ENCODE measurements around the gene ARFGAP3.
A peak's percentile ranks its signal among the peaks of the same experiment; 100 is the strongest.

The ARFGAP3 gene

GRCh38 chr22:42844756-42845155 is 12.3 kb downstream of the ARFGAP3 start:
- no peak for TF ChIP-seq CTCF (IDR thresholded peaks at IDR 0.05; ENCODE audit: low read depth, low read length)
- in situ Hi-C loops (cut with HindIII; ENCODE audit: low sequenced_read_pairs) = no loop called here
- H3K4me3 ChIP-seq (ENCODE audit: low read depth, low read length) = no peak overlapping the region
- no peak for DNase-seq (ENCODE audit: low read depth, low spot score)

- no peak overlapping the region for H3K4me3 ChIP-seq (ENCODE audit: low read depth, low read length)
- in situ Hi-C loops (cut with HindIII; ENCODE audit: low sequenced_read_pairs) = no loop called here
- DNase-seq (ENCODE audit: low read depth, low spot score) = no peak
- TF ChIP-seq CTCF (IDR thresholded peaks at IDR 0.05; ENCODE audit: low read depth, low read length) = no peak
Observed at GRCh38 chr22:42842658-42843370, 14.3 kb downstream of the ARFGAP3 start.

- in situ Hi-C loops (cut with HindIII; ENCODE audit: low sequenced_read_pairs) = no loop called here
- peak; percentile 57 for DNase-seq (ENCODE audit: low read depth, low spot score)
- TF ChIP-seq CTCF (IDR thresholded peaks at IDR 0.05; ENCODE audit: low read depth, low read length) = no peak
Observed at GRCh38 chr22:42841444-42841843, 15.6 kb downstream of the ARFGAP3 start.

GRCh38 chr22:42837556-42837955 is 19.5 kb downstream of the ARFGAP3 start:
- no peak for TF ChIP-seq CTCF (IDR thresholded peaks at IDR 0.05; ENCODE audit: low read depth, low read length)
- H3K4me3 ChIP-seq (ENCODE audit: low read depth, low read length) = no peak overlapping the region
- no peak for DNase-seq (ENCODE audit: low read depth, low spot score)
- in situ Hi-C loops (cut with HindIII; ENCODE audit: low sequenced_read_pairs) = no loop called here

More at GRCh38 chr22:42841444-42841843, 15.6 kb downstream of the ARFGAP3 start:
- H3K4me3 ChIP-seq (ENCODE audit: low read depth, low read length) = no peak overlapping the region

- no peak for TF ChIP-seq CTCF (IDR thresholded peaks at IDR 0.05; ENCODE audit: low read depth, low read length)
- in situ Hi-C loops (cut with HindIII; ENCODE audit: low sequenced_read_pairs) = no loop called here
- DNase-seq (ENCODE audit: low read depth, low spot score) = no peak
- no peak overlapping the region for H3K4me3 ChIP-seq (ENCODE audit: low read depth, low read length)
Observed at GRCh38 chr22:42836026-42836425, 21.0 kb downstream of the ARFGAP3 start.

- TF ChIP-seq CTCF (IDR thresholded peaks at IDR 0.05; ENCODE audit: low read depth, low read length) = no peak
- DNase-seq (ENCODE audit: low read depth, low spot score) = no peak
- no peak overlapping the region for H3K4me3 ChIP-seq (ENCODE audit: low read depth, low read length)
- in situ Hi-C loops (cut with HindIII; ENCODE audit: low sequenced_read_pairs) = no loop called here
Observed at GRCh38 chr22:42834177-42834949, 22.7 kb downstream of the ARFGAP3 start.
